GM18498 (cell line): ENCODE results near the gene ZNF319.
A peak's percentile ranks its signal among the peaks of the same experiment; 100 is the strongest.

ENCODE experiments used
- ATAC-seq: cut with Tn5 transposase; IDR thresholded peaks from one replicate; pipeline ENCODE4 v1.9.1; 2021; ENCODE audit warnings: mild to moderate bottlenecking, moderate library complexity; ENCODE audit not compliant: unreplicated experiment

The ZNF319 gene

GRCh38 chr16:58037365-58038057 lies 37.0 kb upstream of the ZNF319 start:
- ATAC-seq: no peak

GRCh38 chr16:58036943-58037342 lies 36.5 kb upstream of the ZNF319 start:
- ATAC-seq: no peak

GRCh38 chr16:58035356-58036170 lies 35.1 kb upstream of the ZNF319 start:
- ATAC-seq: no peak

- ATAC-seq: no peak
Observed at GRCh38 chr16:58034774-58035173, 34.3 kb upstream of the ZNF319 start.

- ATAC-seq: no peak
Observed at GRCh38 chr16:58034128-58034685, 33.7 kb upstream of the ZNF319 start.

GRCh38 chr16:58032710-58033293 lies 32.3 kb upstream of the ZNF319 start:
- ATAC-seq: no peak

GRCh38 chr16:58031016-58031800 lies 30.7 kb upstream of the ZNF319 start:
- no peak for ATAC-seq

GRCh38 chr16:58030136-58030840 lies 29.8 kb upstream of the ZNF319 start:
- no peak for ATAC-seq

- no peak for ATAC-seq
Observed at GRCh38 chr16:58029410-58029809, 28.9 kb upstream of the ZNF319 start.

GRCh38 chr16:58028541-58029070 lies 28.1 kb upstream of the ZNF319 start:
- ATAC-seq: no peak

- no peak for ATAC-seq
Observed at GRCh38 chr16:58027916-58028455, 27.5 kb upstream of the ZNF319 start.

GRCh38 chr16:58027161-58027915 lies 26.9 kb upstream of the ZNF319 start:
- ATAC-seq: no peak

- ATAC-seq: no peak
Observed at GRCh38 chr16:58026705-58027160, 26.3 kb upstream of the ZNF319 start.

GRCh38 chr16:58026139-58026704 lies 25.8 kb upstream of the ZNF319 start:
- ATAC-seq: peak; percentile 30

- ATAC-seq: peak; percentile 59
Observed at GRCh38 chr16:58025351-58026138, 25.1 kb upstream of the ZNF319 start, which contains the start of gene MMP15. MMP15 (plus strand) TSS chr16:58025754; CDS start chr16:58026351, 597 bp downstream.

GRCh38 chr16:58024486-58025350 lies 24.2 kb upstream of the ZNF319 start:
- ATAC-seq: no peak
